Stimulated activated CD4-positive, alpha-beta T cell treated with anti-CD3 and anti-CD28 coated beads, TNF-alpha, amount 100 ng/mL, for 24 hours (primary cell): ENCODE measurements around the gene MAP3K7.

ENCODE experiments used
- DNase-seq, 3 experiments: peaks; one replicate each; pipeline ENCODE4 v3.0.0-alpha.2; 2020; ENCODE audit warnings: low read depth in 3 of 3

The MAP3K7 gene

GRCh38 chr6:90586836-90587638, at the start of gene MAP3K7:
TSS of gene MAP3K7 (minus strand) at chr6:90587072. CDS start at chr6:90586883, 189 bp downstream.
- peak; percentile 90 to 94 (median 90) for DNase-seq

GRCh38 chr6:90631046-90631445, 44.2 kb upstream of the MAP3K7 start:
- DNase-seq = no peak

GRCh38 chr6:90621581-90621980, 34.7 kb upstream of the MAP3K7 start:
- no peak for DNase-seq

DNA sequence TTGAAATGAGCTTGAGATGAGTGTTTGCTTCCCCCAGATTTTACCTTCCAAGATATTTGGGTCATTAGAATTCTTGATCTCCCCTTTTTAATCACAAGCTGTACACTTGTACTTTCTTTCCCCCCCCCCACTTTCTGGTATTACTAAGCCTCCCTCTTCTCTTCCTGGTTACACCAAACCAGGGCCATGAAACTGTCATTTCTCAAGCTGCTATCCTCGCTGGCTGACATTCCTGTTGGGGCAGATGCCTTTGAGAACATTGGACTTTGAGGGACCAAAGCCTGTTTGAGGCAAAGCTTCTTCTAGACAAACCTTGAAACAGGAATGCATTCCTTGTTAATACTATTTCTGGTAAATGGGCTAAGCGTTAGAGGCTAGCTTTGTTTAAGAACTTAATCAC, 32.3 kb upstream of the MAP3K7 start:
- no peak for DNase-seq

DNA sequence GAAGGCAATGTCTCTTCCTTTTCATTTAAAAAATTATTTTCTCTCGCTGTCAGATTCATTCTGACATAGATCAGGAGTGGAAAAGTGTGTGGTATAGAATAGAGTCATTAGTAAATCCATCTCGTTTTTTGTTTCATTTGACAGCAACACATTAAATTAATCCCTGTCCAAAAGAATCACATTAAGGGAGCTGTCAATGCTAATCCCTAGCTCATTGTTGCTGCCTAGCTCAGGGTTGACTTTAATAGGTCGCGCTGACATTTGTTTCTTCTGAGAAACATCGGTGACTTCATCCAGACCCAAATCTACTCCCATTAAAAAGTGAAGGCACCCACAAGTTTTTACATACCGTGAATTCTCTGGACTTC, 25.4 kb upstream of the MAP3K7 start:
- no peak for DNase-seq

- DNase-seq = no peak
Observed at GRCh38 chr6:90611543-90612312, 24.9 kb upstream of the MAP3K7 start.

DNA sequence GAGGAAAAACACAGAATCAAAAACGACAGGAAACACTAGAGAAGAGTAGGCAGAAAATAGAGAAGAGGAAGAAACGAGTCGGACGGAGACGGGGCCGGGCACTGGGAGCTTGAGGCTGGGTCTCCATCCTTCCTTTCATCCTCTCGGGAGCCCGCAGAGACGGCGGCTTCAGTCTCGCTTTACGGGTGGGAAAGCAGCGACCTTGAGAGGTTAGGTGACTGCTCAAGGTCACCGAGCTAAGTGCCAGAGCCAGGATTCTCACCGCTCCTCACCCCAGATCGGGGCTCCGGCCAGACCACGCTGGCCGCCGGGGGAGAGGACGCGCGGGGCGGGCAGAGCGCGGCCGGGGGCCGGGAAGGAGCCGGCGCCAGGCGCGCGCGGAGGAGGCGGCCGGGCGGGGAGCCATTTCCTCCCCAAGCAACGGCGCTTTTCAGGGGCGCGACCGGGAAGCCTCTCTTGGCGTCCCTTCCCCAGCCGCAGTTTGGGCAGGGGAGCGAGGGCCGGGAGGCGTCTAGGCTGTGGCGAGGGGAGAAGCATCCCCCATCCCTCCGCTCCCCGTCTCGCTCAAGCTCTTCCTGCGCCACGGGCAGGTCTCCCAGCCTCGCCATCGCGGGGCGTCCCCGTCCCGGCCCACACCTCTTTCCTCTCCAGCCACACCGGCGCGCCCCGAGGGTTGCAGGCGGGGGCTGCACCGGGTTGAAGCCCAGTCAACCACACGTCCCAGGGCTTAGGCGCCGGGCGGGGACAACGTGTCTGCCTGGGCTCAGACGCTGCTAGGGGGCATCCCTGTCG, 24.1 kb upstream of the MAP3K7 start:
- peak in 1 of 3 experiments; percentile 48 for DNase-seq

DNA sequence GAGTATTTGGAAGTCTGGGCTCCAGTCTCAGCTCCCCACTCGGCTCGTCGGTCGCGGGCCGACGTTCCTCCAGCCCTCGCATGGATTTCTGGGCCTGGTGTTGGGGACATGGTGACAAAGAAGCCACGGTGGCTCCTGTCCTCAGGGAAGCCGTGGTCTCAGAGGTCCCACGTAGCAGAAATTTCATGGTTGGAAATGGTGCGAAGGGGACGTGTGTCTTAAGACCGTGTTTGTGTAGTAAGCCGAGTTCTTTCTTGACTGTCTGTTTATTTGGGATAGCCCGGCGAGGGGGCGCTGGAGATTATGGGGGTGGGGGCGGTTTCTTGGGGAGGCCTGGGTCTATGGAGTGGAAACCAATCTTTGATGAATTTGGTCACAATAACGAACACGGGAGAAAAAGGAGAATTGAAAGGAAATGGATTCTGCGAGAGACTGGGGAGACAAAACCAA, 23.5 kb upstream of the MAP3K7 start:
- DNase-seq = no peak

GRCh38 chr6:90605749-90606340, 19.0 kb upstream of the MAP3K7 start:
- DNase-seq = no peak

- DNase-seq = no peak
Observed at GRCh38 chr6:90604546-90604945, 17.7 kb upstream of the MAP3K7 start.

- DNase-seq = no peak
Observed at GRCh38 chr6:90599151-90599550, 12.3 kb upstream of the MAP3K7 start.

- no peak for DNase-seq
Observed at GRCh38 chr6:90598192-90598951, 11.5 kb upstream of the MAP3K7 start.

- DNase-seq = no peak
Observed at GRCh38 chr6:90596967-90597539, 10.2 kb upstream of the MAP3K7 start.

DNA sequence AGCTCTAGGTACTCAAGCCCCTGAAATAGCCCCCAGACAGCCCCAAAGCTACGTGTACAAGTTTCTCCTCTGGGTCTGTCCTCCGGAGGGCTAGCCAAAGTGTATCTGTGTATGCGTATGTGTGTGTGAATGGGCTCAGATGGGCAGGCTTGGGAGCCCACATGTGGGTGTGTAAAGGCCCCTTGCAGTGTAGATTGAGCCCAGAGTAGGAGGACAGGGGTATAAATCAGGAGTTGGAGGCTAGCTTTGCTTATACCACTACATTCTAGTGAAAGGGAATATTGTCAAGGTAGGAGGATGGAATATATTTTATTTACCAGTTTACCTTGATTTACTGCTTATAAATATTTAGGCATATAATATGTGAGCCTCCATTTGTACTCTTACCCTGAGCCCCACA, 9.0 kb upstream of the MAP3K7 start:
- DNase-seq = no peak

DNA sequence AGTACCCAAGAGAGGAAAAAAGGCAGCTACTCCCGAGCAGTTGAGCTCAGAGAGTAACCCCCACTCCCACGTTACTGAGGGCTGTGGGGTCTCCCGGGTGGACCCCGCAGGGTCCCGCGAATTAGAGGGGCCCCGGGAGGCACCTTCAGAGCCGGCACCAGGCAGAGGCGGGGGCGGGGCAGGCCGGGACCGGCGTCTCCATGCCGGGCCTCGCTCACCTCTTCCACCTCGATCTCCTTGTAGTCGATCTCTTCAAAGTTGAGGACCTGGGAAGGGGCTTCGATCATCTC, 381 bp downstream of the MAP3K7 start:
- peak in 1 of 3 experiments; percentile 26 for DNase-seq

- DNase-seq = no peak
Observed at GRCh38 chr6:90584636-90585255, 2.1 kb downstream of the MAP3K7 start.

DNA sequence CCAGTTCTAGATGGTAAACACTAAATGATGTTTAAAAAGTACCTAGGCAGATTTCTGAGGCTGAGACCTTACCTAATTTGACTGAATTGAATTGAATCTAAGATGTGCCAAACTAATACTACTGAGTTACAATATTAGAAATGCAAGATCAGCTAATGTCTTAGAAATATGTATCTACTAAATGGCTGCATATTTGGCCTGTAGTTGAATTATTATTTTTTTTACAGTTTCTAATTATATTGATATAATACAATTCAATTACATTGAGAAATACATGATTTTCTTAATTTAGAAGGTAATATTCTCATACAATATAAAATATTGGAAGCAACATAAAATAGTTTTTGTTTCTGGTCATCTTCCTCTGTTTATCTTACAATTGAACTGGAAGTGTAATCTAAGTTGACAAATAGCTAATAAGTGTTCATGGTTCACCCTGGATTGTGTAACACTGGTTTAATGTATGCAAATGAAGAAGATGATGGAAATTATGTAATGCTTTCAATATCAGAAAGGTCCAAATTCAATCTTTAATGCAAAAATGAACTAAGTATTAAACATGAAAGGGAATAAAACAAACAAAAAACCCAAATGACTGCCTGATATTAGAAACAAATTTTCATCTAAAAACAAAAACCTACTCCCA, 2.9 kb downstream of the MAP3K7 start:
- no peak for DNase-seq

- no peak for DNase-seq
Observed at GRCh38 chr6:90583179-90583835, 3.6 kb downstream of the MAP3K7 start.

DNA sequence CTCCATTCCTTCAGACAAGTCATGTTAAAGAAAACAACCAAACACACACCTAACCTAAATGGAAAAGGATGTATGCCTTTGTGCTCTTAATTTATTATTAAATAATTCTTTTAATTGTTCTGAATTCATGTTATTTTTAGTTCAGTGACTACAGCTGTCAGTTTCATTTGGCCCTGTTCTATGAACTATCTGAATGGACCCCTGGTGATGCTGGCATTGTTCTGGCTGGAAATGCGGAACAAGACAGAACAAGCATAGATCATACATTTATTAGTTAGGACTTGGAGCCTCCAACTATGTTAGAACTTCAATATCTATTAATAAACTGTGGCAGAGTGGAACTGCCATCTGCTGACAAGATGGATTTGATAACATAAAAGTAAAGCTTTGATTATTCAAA, 5.7 kb downstream of the MAP3K7 start:
- DNase-seq = no peak
